ENCODE data around the gene THBS2.

The THBS2 gene

DNA sequence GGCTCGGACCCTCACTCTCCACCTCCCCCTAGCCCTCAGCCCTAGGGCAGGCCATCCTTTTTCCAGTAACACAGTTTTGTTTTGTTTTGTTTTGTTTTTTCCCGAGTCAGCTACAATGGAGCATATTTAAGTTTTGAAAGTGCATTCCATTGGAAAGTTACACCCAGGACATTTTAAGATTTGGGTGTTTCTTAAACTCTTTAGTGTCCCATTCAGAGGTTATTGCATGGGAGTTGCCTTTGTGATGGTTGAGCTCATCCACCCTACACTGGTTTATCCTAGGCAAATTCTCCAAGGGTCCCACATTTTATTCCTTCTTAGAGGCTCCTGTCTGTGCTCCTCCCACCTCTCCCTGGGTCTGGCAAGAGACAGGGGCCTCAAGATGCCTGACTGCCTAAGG, 58.9 kb downstream of the THBS2 start:
- Histone ChIP-seq H3K9ac (ENCODE audit: low read length) (no peak overlapping the region), H4K5ac (ENCODE audit: low read length) (no peak overlapping the region), H3K36me3 (ENCODE audit: control insufficient read depth, insufficient read depth, low read length) (no peaks in the 10 kb centered on the region), H3K27me3 (ENCODE audit: insufficient read depth, low read length, poor library complexity) (no peaks in the 10 kb centered on the region), H3K27ac (ENCODE audit: low read depth, low read length) (no peak overlapping the region), H3K79me2 (ENCODE audit: control insufficient read depth, insufficient read depth, low read length) (no peaks in the 10 kb centered on the region), H3K4ac (ENCODE audit: low read depth, low read length) (no peak overlapping the region), H3K56ac (ENCODE audit: low read length) (no peak overlapping the region), H2BK5ac (ENCODE audit: low read length) (no peak overlapping the region), H3K18ac (ENCODE audit: low read length) (no peak overlapping the region), H3K4me2 (ENCODE audit: low read length) (no peak overlapping the region), H2BK120ac (ENCODE audit: low read depth, low read length) (no peak overlapping the region), H4K8ac (ENCODE audit: low read depth, low read length) (no peak overlapping the region), H2AK5ac (ENCODE audit: low read length) (no peak overlapping the region), H3K4me1 (ENCODE audit: control insufficient read depth, low read depth, low read length) (no peaks in the 10 kb centered on the region), H3K23ac (ENCODE audit: low read length) (no peak overlapping the region), H3K79me1 (ENCODE audit: low read length) (no peaks in the 10 kb centered on the region), H2BK15ac (replicated peaks; ENCODE audit: low read depth) (no peak overlapping the region), H3K4me3 (ENCODE audit: low read length) (no peak overlapping the region)
- no CpG with 5 or more reads among the region's 2 CpGs for WGBS (ENCODE audit: extremely low coverage, insufficient coverage, low lambda C conversion rate)
- no peak for DNase-seq

DNA sequence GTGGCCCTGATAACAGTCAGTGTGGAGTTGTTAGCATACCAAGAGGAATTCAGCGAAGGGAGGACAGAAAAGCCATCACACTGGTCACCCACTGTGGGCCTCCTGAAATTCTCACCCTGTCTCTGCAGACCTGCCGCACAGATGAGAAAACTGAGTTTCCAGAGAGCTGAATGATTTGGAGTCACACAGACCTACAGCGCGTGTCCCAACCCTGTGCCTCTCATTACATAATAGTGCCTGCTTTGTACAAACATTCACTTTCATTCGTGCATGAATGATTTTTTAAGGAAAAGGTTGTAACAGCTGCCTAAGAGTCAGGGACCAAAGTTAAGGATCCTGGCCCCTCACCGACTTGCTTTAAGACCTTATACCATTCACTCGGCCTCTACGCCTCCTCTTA, 62.7 kb downstream of the THBS2 start:
- Histone ChIP-seq H3K4ac (ENCODE audit: low read depth, low read length) (no peak overlapping the region), H3K27me3 (ENCODE audit: insufficient read depth, low read length, poor library complexity) (no peaks in the 10 kb centered on the region), H3K4me1 (ENCODE audit: control insufficient read depth, low read depth, low read length) (no peaks in the 10 kb centered on the region), H3K79me1 (ENCODE audit: low read length) (no peaks in the 10 kb centered on the region), H3K9ac (ENCODE audit: low read length) (no peak overlapping the region), H4K5ac (ENCODE audit: low read length) (no peak overlapping the region), H2BK5ac (ENCODE audit: low read length) (no peak overlapping the region), H3K36me3 (ENCODE audit: control insufficient read depth, insufficient read depth, low read length) (no peaks in the 10 kb centered on the region), H3K56ac (ENCODE audit: low read length) (no peak overlapping the region), H2BK120ac (ENCODE audit: low read depth, low read length) (no peak overlapping the region), H4K8ac (ENCODE audit: low read depth, low read length) (no peak overlapping the region), H3K23ac (ENCODE audit: low read length) (no peak overlapping the region), H2AK5ac (ENCODE audit: low read length) (no peak overlapping the region), H2BK15ac (replicated peaks; ENCODE audit: low read depth) (no peak overlapping the region), H3K18ac (ENCODE audit: low read length) (no peak overlapping the region), H3K4me3 (ENCODE audit: low read length) (no peak overlapping the region), H3K27ac (ENCODE audit: low read depth, low read length) (no peak overlapping the region), H3K4me2 (ENCODE audit: low read length) (no peak overlapping the region), H3K79me2 (ENCODE audit: control insufficient read depth, insufficient read depth, low read length) (no peaks in the 10 kb centered on the region)
- no CpG with 5 or more reads among the region's 8 CpGs for WGBS (ENCODE audit: extremely low coverage, insufficient coverage, low lambda C conversion rate)
- no peak for DNase-seq

GRCh38 chr6:169190144-169190584, 63.5 kb downstream of the THBS2 start:
- no peak overlapping the region for H2BK5ac ChIP-seq (ENCODE audit: low read length)
- DNase-seq: peak; percentile 21
- H3K4me2 ChIP-seq (ENCODE audit: low read length): no peak overlapping the region
- no CpG with 5 or more reads among the region's 8 CpGs for WGBS (ENCODE audit: extremely low coverage, insufficient coverage, low lambda C conversion rate)
- H3K56ac ChIP-seq (ENCODE audit: low read length): no peak overlapping the region
- H3K4me1 ChIP-seq (ENCODE audit: control insufficient read depth, low read depth, low read length): no peaks in the 10 kb centered on the region
- no peaks in the 10 kb centered on the region for H3K79me2 ChIP-seq (ENCODE audit: control insufficient read depth, insufficient read depth, low read length)
- H3K9ac ChIP-seq (ENCODE audit: low read length): no peak overlapping the region
- H4K8ac ChIP-seq (ENCODE audit: low read depth, low read length): no peak overlapping the region
- no peak overlapping the region for H3K23ac ChIP-seq (ENCODE audit: low read length)
- H3K36me3 ChIP-seq (ENCODE audit: control insufficient read depth, insufficient read depth, low read length): no peaks in the 10 kb centered on the region
- no peaks in the 10 kb centered on the region for H3K79me1 ChIP-seq (ENCODE audit: low read length)
- no peaks in the 10 kb centered on the region for H3K27me3 ChIP-seq (ENCODE audit: insufficient read depth, low read length, poor library complexity)
- no peak overlapping the region for H4K5ac ChIP-seq (ENCODE audit: low read length)
- no peak overlapping the region for H3K18ac ChIP-seq (ENCODE audit: low read length)
- no peak overlapping the region for H2AK5ac ChIP-seq (ENCODE audit: low read length)
- no peak overlapping the region for H3K4me3 ChIP-seq (ENCODE audit: low read length)
- H2BK15ac ChIP-seq (replicated peaks; ENCODE audit: low read depth): no peak overlapping the region
- no peak overlapping the region for H3K4ac ChIP-seq (ENCODE audit: low read depth, low read length)
- no peak overlapping the region for H2BK120ac ChIP-seq (ENCODE audit: low read depth, low read length)
- H3K27ac ChIP-seq (ENCODE audit: low read depth, low read length): no peak overlapping the region

DNA sequence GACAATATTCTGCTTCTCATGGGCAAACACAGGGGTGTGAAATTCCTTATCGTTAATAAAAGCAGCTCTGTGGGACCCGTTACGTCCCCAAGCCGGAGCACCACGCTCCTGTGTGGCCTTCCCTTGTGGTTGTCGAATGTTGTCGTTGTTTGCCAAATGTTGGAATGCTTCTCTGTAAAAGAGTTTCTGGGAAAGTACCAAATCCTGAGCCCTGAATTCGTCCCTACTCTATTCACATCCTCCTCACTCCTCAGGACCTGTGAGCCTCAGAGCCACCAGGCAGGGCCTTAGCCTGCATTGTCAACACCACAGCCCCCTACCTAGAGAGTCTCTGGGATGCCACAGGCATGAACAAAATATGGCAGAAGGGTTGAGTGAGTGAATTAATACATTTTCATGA, 64.0 kb downstream of the THBS2 start:
- no CpG with 5 or more reads among the region's 8 CpGs for WGBS (ENCODE audit: extremely low coverage, insufficient coverage, low lambda C conversion rate)
- Histone ChIP-seq H3K23ac (ENCODE audit: low read length) (no peak overlapping the region), H3K18ac (ENCODE audit: low read length) (no peak overlapping the region), H2BK120ac (ENCODE audit: low read depth, low read length) (no peak overlapping the region), H3K9ac (ENCODE audit: low read length) (no peak overlapping the region), H3K79me1 (ENCODE audit: low read length) (no peaks in the 10 kb centered on the region), H2BK5ac (ENCODE audit: low read length) (no peak overlapping the region), H3K4ac (ENCODE audit: low read depth, low read length) (no peak overlapping the region), H4K5ac (ENCODE audit: low read length) (no peak overlapping the region), H3K27ac (ENCODE audit: low read depth, low read length) (no peak overlapping the region), H4K8ac (ENCODE audit: low read depth, low read length) (no peak overlapping the region), H3K4me2 (ENCODE audit: low read length) (no peak overlapping the region), H3K56ac (ENCODE audit: low read length) (no peak overlapping the region), H3K27me3 (ENCODE audit: insufficient read depth, low read length, poor library complexity) (no peaks in the 10 kb centered on the region), H2AK5ac (ENCODE audit: low read length) (no peak overlapping the region), H3K4me1 (ENCODE audit: control insufficient read depth, low read depth, low read length) (no peaks in the 10 kb centered on the region), H3K36me3 (ENCODE audit: control insufficient read depth, insufficient read depth, low read length) (no peaks in the 10 kb centered on the region), H2BK15ac (replicated peaks; ENCODE audit: low read depth) (no peak overlapping the region), H3K79me2 (ENCODE audit: control insufficient read depth, insufficient read depth, low read length) (no peaks in the 10 kb centered on the region), H3K4me3 (ENCODE audit: low read length) (no peak overlapping the region)
- DNase-seq: no peak

GRCh38 chr6:169189182-169189581, 64.5 kb downstream of the THBS2 start:
- Histone ChIP-seq H3K4ac (ENCODE audit: low read depth, low read length) (no peak overlapping the region), H3K9ac (ENCODE audit: low read length) (no peak overlapping the region), H3K79me2 (ENCODE audit: control insufficient read depth, insufficient read depth, low read length) (no peaks in the 10 kb centered on the region), H2BK120ac (ENCODE audit: low read depth, low read length) (no peak overlapping the region), H3K56ac (ENCODE audit: low read length) (no peak overlapping the region), H2BK15ac (replicated peaks; ENCODE audit: low read depth) (no peak overlapping the region), H4K8ac (ENCODE audit: low read depth, low read length) (no peak overlapping the region), H2BK5ac (ENCODE audit: low read length) (no peak overlapping the region), H3K36me3 (ENCODE audit: control insufficient read depth, insufficient read depth, low read length) (no peaks in the 10 kb centered on the region), H3K27me3 (ENCODE audit: insufficient read depth, low read length, poor library complexity) (no peaks in the 10 kb centered on the region), H3K4me1 (ENCODE audit: control insufficient read depth, low read depth, low read length) (no peaks in the 10 kb centered on the region), H3K4me2 (ENCODE audit: low read length) (no peak overlapping the region), H3K27ac (ENCODE audit: low read depth, low read length) (no peak overlapping the region), H3K23ac (ENCODE audit: low read length) (no peak overlapping the region), H3K79me1 (ENCODE audit: low read length) (no peaks in the 10 kb centered on the region), H3K18ac (ENCODE audit: low read length) (no peak overlapping the region), H4K5ac (ENCODE audit: low read length) (no peak overlapping the region), H2AK5ac (ENCODE audit: low read length) (no peak overlapping the region), H3K4me3 (ENCODE audit: low read length) (no peak overlapping the region)
- no CpG with 5 or more reads among the region's 8 CpGs for WGBS (ENCODE audit: extremely low coverage, insufficient coverage, low lambda C conversion rate)
- no peak for DNase-seq

DNA sequence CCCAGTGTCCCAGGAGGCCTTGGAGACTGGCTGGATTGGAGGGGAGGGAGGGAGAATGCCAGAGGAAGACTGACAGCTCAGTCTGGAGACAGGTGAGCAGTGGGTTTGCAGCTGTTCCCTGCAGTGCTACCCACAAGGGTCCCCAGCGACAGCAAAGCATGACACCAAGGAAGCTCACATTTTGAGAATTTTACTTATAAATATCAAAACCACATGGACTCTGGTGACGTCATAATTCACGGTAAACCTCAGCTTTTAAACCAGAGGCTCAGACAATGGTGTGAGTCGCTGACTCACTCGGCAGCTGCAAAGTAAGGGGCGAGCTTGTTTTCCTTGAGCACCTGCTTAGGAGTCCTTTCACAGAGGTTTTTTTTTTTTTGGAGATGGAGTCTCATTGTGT, 65.2 kb downstream of the THBS2 start:
- no peak overlapping the region for H2BK120ac ChIP-seq (ENCODE audit: low read depth, low read length)
- no peak overlapping the region for H3K4ac ChIP-seq (ENCODE audit: low read depth, low read length)
- no peak overlapping the region for H2BK15ac ChIP-seq (replicated peaks; ENCODE audit: low read depth)
- no peaks in the 10 kb centered on the region for H3K79me2 ChIP-seq (ENCODE audit: control insufficient read depth, insufficient read depth, low read length)
- H3K36me3 ChIP-seq (ENCODE audit: control insufficient read depth, insufficient read depth, low read length): no peaks in the 10 kb centered on the region
- no peak overlapping the region for H2BK5ac ChIP-seq (ENCODE audit: low read length)
- no peak overlapping the region for H3K9ac ChIP-seq (ENCODE audit: low read length)
- H3K27ac ChIP-seq (ENCODE audit: low read depth, low read length): no peak overlapping the region
- H3K18ac ChIP-seq (ENCODE audit: low read length): no peak overlapping the region
- WGBS (ENCODE audit: extremely low coverage, insufficient coverage, low lambda C conversion rate): no CpG with 5 or more reads among the region's 6 CpGs
- DNase-seq: peak; percentile 14
- H3K23ac ChIP-seq (ENCODE audit: low read length): no peak overlapping the region
- H2AK5ac ChIP-seq (ENCODE audit: low read length): no peak overlapping the region
- H3K4me3 ChIP-seq (ENCODE audit: low read length): no peak overlapping the region
- H4K5ac ChIP-seq (ENCODE audit: low read length): no peak overlapping the region
- H3K4me2 ChIP-seq (ENCODE audit: low read length): no peak overlapping the region
- no peak overlapping the region for H4K8ac ChIP-seq (ENCODE audit: low read depth, low read length)
- no peaks in the 10 kb centered on the region for H3K79me1 ChIP-seq (ENCODE audit: low read length)
- no peak overlapping the region for H3K56ac ChIP-seq (ENCODE audit: low read length)
- no peaks in the 10 kb centered on the region for H3K4me1 ChIP-seq (ENCODE audit: control insufficient read depth, low read depth, low read length)
- no peaks in the 10 kb centered on the region for H3K27me3 ChIP-seq (ENCODE audit: insufficient read depth, low read length, poor library complexity)

Measured in mesendoderm (in vitro differentiated cells).